ENCODE data around the gene SCARB1. TPM values are rescaled to one million over a fixed set of nuclear protein-coding genes. Genes with fewer than 3 reads are reported as not detected.

The SCARB1 gene
- total and polyA plus RNA-seq, 2 of the 13 experiments (the other 11 are each of a cell fraction or from before 2014, with no cell fraction given), result 63.4 to 160 TPM

GRCh38 chr12:124837958-124838803 lies 25.5 kb downstream of the SCARB1 start (continued):
- TF ChIP-seq, protein P1, sequence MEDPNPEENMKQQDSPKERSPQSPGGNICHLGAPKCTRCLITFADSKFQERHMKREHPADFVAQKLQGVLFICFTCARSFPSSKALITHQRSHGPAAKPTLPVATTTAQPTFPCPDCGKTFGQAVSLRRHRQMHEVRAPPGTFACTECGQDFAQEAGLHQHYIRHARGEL (CRISPR knock-in tag; IDR thresholded peaks at IDR 0.05), result no peak
- TF ChIP-seq GTF2F1 (IDR thresholded peaks at IDR 0.05; ENCODE audit: low read length) (no peak), CC2D1A (CRISPR knock-in tag; IDR thresholded peaks at IDR 0.05) (no peak), ONECUT2 (CRISPR knock-in tag; IDR thresholded peaks at IDR 0.05) (no peak), ZNF138 (CRISPR knock-in tag; IDR thresholded peaks at IDR 0.05; ENCODE audit: low read depth) (no peak), SRSF4 (IDR thresholded peaks at IDR 0.05; ENCODE audit: low read depth, low read length, poor library complexity, severe bottlenecking) (no peak), ZXDC (CRISPR knock-in tag; IDR thresholded peaks at IDR 0.05) (no peak; the same call in 1 of the 2 replicates), ZNF660 (CRISPR knock-in tag; IDR thresholded peaks at IDR 0.05; ENCODE audit: borderline replicate concordance, low read depth) (no peak), SMYD3 (CRISPR knock-in tag; IDR thresholded peaks at IDR 0.05) (no peak), ZNF501 (CRISPR knock-in tag; IDR thresholded peaks at IDR 0.05) (peak; percentile 64; the same call in 1 of the 2 replicates), SP1 (IDR thresholded peaks at IDR 0.05) (no peak), SP1 (CRISPR knock-in tag; IDR thresholded peaks at IDR 0.05) (no peak), SETDB1 (CRISPR knock-in tag; IDR thresholded peaks at IDR 0.05; ENCODE audit: borderline replicate concordance) (no peak), NFKBIZ (CRISPR knock-in tag; IDR thresholded peaks at IDR 0.05) (no peak), MAFK (conservative IDR thresholded peaks at IDR 0.05 in 1 of 2, IDR thresholded peaks at IDR 0.05 in 1 of 2; ENCODE audit: low read length in 2 of 2) (no peak), ZNF18 (CRISPR knock-in tag; IDR thresholded peaks at IDR 0.05; ENCODE audit: insufficient replicate concordance) (no peak), POLR2AphosphoS5 (IDR thresholded peaks at IDR 0.05; ENCODE audit: low read depth, low read length) (peak; percentile 35; the same call in 1 of the 2 replicates), ARHGAP35 (CRISPR knock-in tag; IDR thresholded peaks at IDR 0.05; ENCODE audit: borderline replicate concordance) (no peak), CENPX (CRISPR knock-in tag; IDR thresholded peaks at IDR 0.05) (no peak)
- TF ChIP-seq, protein P2, sequence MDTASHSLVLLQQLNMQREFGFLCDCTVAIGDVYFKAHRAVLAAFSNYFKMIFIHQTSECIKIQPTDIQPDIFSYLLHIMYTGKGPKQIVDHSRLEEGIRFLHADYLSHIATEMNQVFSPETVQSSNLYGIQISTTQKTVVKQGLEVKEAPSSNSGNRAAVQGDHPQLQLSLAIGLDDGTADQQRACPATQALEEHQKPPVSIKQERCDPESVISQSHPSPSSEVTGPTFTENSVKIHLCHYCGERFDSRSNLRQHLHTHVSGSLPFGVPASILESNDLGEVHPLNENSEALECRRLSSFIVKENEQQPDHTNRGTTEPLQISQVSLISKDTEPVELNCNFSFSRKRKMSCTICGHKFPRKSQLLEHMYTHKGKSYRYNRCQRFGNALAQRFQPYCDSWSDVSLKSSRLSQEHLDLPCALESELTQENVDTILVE (CRISPR knock-in tag; IDR thresholded peaks at IDR 0.05), result no peak
- TF ChIP-seq, protein P3, sequence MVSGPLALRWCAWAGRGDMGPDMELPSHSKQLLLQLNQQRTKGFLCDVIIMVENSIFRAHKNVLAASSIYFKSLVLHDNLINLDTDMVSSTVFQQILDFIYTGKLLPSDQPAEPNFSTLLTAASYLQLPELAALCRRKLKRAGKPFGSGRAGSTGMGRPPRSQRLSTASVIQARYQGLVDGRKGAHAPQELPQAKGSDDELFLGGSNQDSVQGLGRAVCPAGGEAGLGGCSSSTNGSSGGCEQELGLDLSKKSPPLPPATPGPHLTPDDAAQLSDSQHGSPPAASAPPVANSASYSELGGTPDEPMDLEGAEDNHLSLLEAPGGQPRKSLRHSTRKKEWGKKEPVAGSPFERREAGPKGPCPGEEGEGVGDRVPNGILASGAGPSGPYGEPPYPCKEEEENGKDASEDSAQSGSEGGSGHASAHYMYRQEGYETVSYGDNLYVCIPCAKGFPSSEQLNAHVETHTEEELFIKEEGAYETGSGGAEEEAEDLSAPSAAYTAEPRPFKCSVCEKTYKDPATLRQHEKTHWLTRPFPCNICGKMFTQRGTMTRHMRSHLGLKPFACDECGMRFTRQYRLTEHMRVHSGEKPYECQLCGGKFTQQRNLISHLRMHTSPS (CRISPR knock-in tag; IDR thresholded peaks at IDR 0.05; ENCODE audit: low read depth), result peak; percentile 96; the same call in 1 of the 2 replicates
